Epidermal melanocyte (primary cell): ENCODE results near the gene PNPLA1.

Experiments used
- DNase-seq: peaks from one replicate; pipeline ENCODE4 v3.0.0; 2011; ENCODE audit warnings: low spot score; ENCODE audit not compliant: insufficient read length

The PNPLA1 gene

GRCh38 chr6:36314221-36315014 lies 44.6 kb downstream of the PNPLA1 start:
- DNase-seq, result no peak

DNA sequence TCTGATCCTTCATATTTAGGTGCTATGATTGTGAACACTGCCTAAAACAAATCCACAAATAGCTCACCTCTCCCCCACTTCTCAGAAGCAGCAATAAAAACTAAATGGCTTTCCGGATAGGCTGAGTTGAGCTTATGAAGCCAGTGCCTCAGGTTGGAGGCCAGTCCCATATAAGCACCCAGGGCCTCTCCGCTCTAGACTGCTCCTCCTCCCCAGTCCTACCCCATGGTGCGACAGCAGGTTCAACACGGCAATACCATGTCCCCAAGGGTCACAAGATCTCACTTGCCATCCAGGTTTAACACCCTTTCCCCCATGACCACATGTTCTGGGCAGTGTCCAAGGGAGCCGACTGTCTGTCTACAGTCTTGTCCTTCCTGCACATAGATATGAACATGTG lies 46.1 kb downstream of the PNPLA1 start:
- no peak for DNase-seq

GRCh38 chr6:36317623-36318022 lies 47.8 kb downstream of the PNPLA1 start:
- DNase-seq, result no peak

GRCh38 chr6:36318690-36319435 lies 49.0 kb downstream of the PNPLA1 start:
- DNase-seq, result no peak

DNA sequence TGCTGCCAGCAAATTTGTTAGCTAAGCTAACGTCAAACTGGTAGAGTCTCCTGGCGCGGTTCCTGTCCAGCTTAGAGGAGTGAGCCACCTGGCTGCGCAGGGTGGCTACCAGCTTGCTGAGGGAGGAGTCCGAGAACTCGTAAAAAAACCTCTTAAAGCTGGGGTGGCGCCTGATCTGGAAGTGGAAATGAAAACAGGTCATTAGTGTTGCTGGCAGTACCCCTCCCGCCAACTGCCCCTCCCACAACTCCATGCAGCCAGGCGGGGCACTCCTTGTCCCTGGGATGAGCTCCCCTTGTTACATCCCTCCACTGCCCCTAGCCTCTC lies 49.5 kb downstream of the PNPLA1 start:
- DNase-seq, result no peak

DNA sequence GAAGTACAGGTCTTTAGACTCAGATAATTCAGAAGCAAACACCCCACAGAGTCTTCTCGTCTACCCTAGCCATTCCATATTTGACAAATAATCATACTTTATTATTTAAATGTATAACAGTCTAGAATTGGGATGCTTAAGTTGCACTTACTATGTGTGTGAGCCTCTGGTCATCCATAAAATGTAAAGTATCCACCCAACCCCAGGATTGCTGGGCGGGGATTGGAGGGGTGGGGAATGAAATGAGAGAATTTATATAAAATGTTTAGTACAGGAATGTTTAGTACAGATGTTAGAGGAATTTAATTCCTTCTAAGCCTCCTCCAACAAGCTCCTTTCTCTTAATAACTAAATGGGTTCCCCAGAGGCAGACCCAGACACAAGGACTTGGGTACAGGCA lies 50.0 kb downstream of the PNPLA1 start:
- no peak for DNase-seq

- no peak for DNase-seq
Measured at GRCh38 chr6:36320475-36320874, 50.6 kb downstream of the PNPLA1 start.

DNA sequence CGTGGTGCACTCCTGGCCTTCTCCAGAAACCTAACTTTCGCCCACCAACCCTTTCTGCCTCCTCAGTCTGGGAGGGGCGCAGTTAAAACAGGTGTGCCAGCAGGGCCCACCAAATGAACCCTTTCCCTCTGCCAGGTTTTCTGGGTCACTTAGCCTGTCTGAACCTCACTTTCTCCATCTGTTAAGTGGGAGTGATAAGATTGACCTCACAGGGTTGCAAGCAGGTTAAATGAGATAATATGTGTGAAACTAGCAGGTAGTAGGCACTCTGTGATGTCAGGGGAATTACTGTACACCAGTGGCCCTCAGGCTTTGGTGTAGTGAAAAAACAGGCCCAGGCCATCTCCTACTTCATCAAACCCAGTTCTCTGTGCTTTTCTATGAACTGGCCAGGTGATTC lies 52.7 kb downstream of the PNPLA1 start:
- DNase-seq, result no peak

DNA sequence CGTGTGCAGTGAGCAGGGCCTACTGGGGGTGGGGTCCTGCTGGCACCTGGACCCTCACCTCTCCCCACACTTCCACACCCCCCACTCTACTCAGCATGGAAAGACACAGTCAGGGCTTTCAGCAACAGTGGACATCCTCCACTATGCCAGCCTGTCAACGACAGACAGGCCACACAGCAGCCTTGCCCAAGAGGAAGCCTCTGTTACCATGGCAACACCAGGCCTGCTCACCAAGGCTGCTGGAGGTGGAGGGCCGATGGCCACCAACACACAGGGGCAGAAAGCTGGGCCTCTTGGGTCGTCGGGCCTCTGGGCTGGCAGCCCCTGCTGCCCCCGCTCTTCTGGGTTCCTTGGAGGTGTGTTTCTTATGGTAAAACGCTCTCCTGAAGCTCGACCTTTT lies 53.2 kb downstream of the PNPLA1 start:
- DNase-seq, result no peak

DNA sequence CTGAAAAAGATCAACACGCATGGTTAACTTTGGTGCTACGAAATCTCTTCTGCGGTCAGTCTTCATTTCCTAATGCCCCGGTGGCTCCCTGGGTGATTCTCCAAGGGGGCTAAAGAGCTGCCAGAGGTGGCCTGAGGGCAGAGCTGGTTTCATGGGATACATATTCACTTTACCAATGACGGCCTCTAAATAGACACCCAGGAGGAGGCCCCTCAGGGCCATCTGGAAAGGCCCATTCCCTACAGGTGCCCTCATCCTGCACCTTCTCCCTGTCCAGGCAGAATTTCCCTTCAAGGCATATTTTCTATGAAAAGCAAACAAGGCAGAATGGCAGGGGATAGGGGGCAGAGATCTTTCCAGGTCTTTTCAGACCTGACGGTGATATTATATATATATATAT lies 54.3 kb downstream of the PNPLA1 start:
- no peak for DNase-seq

GRCh38 chr6:36324715-36325114 lies 54.9 kb downstream of the PNPLA1 start:
- no peak for DNase-seq

DNA sequence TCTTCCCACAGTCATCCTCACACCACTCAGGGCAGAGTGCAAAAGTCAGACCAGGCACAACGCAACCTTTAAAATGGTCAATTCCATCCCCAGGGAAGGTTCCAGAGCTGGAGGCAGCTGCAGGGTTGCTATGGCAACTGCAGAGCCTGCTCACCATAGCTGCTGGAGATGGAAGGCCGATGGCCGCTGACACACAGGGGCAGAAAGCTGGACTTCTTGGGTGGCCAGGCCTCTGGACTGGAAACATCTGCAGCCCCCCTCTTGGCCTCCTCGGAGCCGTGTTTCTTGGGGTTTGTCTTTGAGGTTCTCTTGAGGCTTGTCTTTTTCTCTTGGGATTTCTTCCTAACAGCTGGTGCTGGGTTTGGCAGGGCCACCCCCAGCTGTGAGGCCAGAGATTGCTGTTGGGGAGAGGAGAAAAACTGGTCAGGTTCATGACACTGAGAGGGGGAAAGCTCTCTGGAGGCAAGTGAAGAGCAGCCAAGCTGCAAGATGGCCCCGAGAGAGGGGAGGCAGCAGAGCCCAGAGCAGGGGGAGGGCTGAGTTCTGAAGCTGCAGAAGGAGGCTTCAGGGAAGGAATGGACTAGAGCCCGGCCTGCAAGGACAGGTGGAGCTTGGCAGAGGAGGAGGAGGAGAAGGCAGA lies 56.6 kb downstream of the PNPLA1 start:
- DNase-seq, result no peak

- no peak for DNase-seq
Measured at GRCh38 chr6:36327226-36327918, 57.5 kb downstream of the PNPLA1 start.

GRCh38 chr6:36327919-36328236 lies 58.0 kb downstream of the PNPLA1 start:
- no peak for DNase-seq

GRCh38 chr6:36328600-36328999 lies 58.7 kb downstream of the PNPLA1 start:
- DNase-seq, result no peak

DNA sequence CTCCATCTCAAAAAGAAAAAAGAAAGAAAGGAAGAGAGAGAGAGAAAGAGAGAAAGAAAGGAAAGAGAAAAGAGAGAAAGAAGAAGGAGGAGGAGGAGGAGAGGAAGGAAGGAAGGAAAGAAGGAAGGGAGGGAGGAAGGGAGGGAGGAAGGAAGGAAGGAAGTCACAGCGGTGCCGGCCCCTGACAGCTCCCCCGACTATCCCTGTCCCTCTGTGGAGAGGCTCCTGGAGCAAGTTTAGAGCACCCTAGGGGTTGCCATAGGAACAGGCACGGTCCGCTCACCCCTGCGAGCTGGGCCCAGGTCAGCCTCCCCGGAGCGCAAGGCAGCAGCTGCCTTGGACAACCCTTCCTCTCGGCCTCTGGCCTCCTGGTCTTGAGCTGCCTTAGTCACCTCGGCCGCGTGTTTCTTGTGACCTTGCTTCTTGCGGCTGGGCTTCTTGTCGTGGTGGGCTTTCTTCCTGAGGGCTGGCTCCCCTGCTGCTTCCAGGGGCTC lies 60.0 kb downstream of the PNPLA1 start:
- DNase-seq, result no peak

- no peak for DNase-seq
Measured at GRCh38 chr6:36330366-36330765, 60.5 kb downstream of the PNPLA1 start.

GRCh38 chr6:36331381-36331780 lies 61.5 kb downstream of the PNPLA1 start:
- DNase-seq, result no peak

DNA sequence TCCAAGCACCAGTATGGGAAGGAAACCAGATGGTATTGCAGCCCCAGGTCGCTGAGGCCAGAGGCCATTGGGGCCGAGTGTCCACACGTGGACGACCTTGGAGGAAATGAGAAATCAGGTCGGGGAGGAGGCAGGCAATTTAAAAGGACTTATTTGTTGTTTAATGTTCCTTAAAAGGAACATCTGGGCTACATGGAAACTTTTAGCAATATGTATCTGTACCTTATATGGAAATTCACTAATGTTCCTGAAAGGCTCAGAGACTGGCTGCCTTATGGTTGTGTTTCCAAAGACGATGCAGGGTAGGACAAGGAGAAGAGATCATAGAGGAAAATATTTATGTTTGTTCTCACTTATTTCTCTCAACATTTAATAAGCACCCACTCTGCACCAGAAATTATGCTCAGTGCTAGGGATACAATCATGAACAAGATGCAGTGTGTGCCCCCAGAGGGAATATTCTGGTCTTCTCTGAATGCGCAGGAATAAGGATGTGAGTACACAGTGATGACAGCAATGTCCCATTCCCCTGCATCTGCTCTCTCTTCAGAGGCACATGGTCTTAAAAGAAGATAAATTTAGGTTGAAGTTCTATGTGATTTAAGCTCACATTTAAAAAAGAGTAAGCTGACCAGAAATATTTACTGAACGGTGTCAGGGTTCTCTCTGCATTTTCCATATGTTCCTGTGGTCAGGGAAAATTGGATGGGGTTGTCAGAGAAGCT lies 63.5 kb downstream of the PNPLA1 start:
- no peak for DNase-seq

- no peak for DNase-seq
Measured at GRCh38 chr6:36333931-36334725, 64.3 kb downstream of the PNPLA1 start.
